Measurements from ENCODE around the gene MAP7D2.

Gene MAP7D2

DNA sequence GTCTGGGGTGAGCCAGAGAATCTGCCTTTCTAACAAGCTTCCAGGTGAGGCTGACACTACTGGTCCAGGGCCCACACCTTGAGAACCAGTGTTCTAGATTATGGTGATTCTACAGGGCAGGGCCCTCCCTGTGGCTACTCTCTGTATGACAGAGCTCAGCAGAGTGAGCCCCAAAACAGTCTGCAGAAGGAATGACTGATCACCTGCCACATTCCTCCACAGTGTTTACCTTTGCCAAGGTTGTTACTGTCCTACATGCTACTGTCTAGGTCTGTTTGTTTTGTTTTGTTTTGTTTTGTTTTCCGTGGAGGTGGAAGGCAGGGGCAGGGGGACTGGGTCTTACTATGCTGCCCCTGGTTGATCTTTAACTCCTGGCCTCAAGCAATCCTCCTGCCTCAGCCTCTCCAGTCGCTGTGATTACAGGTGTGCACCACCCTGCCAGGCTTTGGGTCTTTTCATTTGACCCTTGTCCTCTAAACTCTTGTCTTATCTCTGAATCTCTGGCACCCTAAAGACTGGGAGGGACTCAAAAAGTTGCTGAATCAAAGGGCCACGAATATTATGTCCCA lies 45.1 kb downstream of the MAP7D2 start:
- Histone ChIP-seq H3K4me1 (ENCODE audit: insufficient read depth, low read length) (peaks cover 12% of the 10 kb centered on the region; the same call in 1 of the 2 replicates), H3K9me3 (ENCODE audit: control insufficient read depth, insufficient read depth, low read length) (no peaks in the 10 kb centered on the region), H3K9ac (ENCODE audit: low read depth, low read length) (no peak overlapping the region), H3K36me3 (ENCODE audit: insufficient read depth, low read length) (no peaks in the 10 kb centered on the region)

DNA sequence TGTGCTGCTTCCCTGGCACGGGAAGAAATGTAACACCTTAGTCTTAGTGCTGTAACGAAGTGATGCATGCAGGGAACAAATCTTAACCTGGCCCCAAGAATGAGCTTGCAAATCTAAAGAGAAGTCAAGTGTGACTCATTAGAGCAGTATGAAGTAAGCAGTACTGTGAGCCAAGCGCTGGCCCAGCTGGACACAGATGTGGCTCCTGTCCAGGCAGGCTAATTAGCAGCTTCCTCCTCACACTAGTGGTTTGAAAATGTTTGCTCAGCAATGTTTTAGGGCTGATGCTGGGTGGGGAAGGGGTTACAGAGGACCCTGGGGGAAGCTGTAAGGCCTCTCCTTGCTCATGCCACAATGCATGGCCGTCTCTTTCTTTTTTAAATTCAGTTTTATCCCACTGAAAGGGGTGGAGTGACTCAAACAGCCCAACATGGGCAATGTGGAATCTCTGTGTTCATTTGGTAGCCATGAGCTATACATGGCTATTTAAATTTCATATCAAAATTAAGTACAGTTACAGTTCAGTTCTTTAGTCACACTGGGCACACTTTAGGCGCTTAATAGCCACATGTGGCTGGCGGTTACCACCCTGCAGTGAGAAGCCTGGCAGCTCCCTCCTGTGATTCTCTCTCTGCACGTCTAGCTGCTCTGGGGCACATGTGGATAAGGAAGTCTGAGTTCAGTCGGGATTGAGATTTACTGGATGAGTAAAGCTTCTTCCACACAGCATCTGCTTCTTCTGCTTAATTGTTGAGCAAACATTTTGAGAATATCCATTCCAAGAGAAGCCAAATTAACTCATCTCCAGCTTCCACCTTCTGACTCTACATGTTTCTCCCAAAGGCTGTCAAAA lies 48.8 kb downstream of the MAP7D2 start:
- H3K36me3 ChIP-seq (ENCODE audit: insufficient read depth, low read length) = no peaks in the 10 kb centered on the region
- H3K4me1 ChIP-seq (ENCODE audit: insufficient read depth, low read length) = peaks cover 12% of the 10 kb centered on the region; the same call in 1 of the 2 replicates
- no peaks in the 10 kb centered on the region for H3K9me3 ChIP-seq (ENCODE audit: control insufficient read depth, insufficient read depth, low read length)
- H3K9ac ChIP-seq (ENCODE audit: low read depth, low read length) = no peak overlapping the region

DNA sequence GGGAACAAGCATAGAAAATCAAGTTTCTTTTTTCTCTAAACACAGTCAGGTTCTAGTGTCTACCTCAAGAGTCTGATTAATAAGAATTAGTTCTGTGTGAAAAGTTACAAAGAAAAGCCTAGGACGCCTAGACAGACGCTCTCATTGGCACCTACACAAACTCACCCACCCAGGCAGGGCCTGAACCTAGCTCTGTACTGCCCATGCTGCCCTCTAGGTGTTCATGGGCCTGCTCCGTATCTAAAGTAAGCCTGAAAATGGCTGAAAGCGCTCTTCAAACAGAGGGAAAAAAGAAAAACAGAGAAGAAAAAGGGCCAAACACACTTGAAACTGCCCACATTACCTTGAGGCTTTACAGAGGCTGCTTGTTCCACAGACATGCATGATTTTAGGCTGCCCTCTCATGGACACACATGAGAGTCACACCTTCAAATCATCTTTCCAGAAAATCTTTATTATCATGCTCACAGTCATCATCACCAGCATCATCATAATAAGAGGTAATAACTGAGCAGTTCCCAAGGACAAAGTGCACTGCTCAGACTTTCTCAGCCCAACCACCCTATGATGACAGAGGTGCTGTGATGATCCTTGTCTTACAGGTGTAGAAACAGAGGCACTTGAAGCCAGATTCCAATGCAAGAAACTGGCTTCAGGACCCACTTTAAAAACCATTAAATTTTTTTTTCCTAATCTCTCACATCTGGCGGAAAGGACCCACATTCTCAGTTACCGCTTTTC lies 49.6 kb downstream of the MAP7D2 start:
- Histone ChIP-seq H3K36me3 (ENCODE audit: insufficient read depth, low read length) (no peaks in the 10 kb centered on the region), H3K4me1 (ENCODE audit: insufficient read depth, low read length) (peaks cover 12% of the 10 kb centered on the region; the same call in 1 of the 2 replicates), H3K9ac (ENCODE audit: low read depth, low read length) (no peak overlapping the region), H3K9me3 (ENCODE audit: control insufficient read depth, insufficient read depth, low read length) (no peaks in the 10 kb centered on the region)

DNA sequence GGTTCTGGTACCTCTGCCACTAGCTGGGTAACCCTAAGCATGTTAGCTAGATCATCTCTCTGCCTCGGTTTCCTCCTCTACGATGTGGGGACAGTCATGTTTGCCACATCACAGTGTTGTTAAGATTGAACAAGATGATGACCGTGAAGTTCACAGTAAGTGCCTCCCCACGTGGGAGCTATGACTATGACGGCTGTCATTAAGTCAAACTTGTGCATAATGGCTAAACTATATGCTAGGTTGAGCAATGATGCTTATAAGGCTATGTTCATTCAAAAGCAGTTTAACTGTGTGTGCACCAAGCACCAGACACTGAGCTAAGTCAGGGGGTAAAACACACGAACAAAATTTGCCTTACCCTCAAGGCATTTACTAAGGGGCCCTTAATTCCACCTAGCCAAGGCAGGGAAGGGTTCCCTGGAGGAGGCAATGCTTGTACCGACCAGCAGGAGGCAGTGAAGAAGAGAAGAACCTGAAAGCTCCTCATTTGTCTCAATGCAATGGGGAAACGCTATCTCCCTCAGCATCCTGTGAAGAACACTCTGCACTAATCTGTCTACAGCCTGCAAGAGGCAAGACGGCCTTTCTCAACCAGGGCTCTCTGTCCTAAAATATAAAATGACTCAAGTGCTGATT lies 52.9 kb downstream of the MAP7D2 start:
- H3K9ac ChIP-seq (ENCODE audit: low read depth, low read length) = no peak overlapping the region
- peaks cover 19% of the 10 kb centered on the region; the same call in 1 of the 2 replicates for H3K4me1 ChIP-seq (ENCODE audit: insufficient read depth, low read length)
- no peaks in the 10 kb centered on the region for H3K9me3 ChIP-seq (ENCODE audit: control insufficient read depth, insufficient read depth, low read length)
- H3K36me3 ChIP-seq (ENCODE audit: insufficient read depth, low read length) = no peaks in the 10 kb centered on the region

DNA sequence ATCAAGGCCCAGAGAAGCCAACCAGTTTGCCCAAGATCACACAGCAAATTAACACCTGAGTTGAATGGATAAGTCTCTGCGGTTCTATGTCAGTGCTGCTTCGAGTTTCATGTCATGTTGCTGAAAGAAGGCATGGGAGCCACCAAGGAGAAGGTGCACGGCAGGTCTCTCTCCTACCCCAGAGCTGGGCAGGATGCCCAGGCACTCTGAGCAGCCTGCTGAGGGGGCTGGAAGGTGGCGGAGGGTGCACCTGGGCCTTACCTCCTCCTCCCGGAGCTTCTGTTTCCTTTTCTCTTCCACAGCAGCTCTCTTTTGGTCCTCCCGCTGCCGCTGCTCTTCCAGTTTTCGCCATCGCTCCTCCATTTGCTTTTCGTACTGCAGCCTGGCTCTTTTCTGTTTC lies 53.6 kb downstream of the MAP7D2 start:
- no peaks in the 10 kb centered on the region for H3K36me3 ChIP-seq (ENCODE audit: insufficient read depth, low read length)
- no peaks in the 10 kb centered on the region for H3K9me3 ChIP-seq (ENCODE audit: control insufficient read depth, insufficient read depth, low read length)
- H3K9ac ChIP-seq (ENCODE audit: low read depth, low read length) = no peak overlapping the region
- peaks cover 16% of the 10 kb centered on the region; the same call in 1 of the 2 replicates for H3K4me1 ChIP-seq (ENCODE audit: insufficient read depth, low read length)

DNA sequence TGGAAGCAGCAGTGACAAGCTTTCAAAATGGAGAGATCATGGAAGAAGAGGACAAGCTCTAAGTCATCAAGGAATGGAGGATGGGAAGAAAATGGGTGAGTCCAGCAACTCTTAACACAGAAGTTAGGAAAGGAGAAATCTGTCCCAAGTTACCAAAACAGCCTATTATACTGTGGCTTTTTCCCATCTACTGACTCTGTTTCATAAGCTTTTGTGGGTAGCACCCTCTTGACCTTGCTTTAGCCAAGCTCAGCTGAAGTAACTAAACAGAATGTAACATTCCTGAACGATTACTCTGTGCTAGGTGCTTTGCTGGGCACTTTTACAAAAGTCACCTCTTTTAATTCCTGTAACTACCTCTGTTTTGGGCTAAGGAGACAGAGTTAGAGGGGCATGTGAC lies 54.9 kb downstream of the MAP7D2 start:
- Histone ChIP-seq H3K9ac (ENCODE audit: low read depth, low read length) (no peak overlapping the region), H3K36me3 (ENCODE audit: insufficient read depth, low read length) (no peaks in the 10 kb centered on the region), H3K4me1 (ENCODE audit: insufficient read depth, low read length) (peaks cover 7% of the 10 kb centered on the region; the same call in 1 of the 2 replicates), H3K9me3 (ENCODE audit: control insufficient read depth, insufficient read depth, low read length) (no peaks in the 10 kb centered on the region)

DNA sequence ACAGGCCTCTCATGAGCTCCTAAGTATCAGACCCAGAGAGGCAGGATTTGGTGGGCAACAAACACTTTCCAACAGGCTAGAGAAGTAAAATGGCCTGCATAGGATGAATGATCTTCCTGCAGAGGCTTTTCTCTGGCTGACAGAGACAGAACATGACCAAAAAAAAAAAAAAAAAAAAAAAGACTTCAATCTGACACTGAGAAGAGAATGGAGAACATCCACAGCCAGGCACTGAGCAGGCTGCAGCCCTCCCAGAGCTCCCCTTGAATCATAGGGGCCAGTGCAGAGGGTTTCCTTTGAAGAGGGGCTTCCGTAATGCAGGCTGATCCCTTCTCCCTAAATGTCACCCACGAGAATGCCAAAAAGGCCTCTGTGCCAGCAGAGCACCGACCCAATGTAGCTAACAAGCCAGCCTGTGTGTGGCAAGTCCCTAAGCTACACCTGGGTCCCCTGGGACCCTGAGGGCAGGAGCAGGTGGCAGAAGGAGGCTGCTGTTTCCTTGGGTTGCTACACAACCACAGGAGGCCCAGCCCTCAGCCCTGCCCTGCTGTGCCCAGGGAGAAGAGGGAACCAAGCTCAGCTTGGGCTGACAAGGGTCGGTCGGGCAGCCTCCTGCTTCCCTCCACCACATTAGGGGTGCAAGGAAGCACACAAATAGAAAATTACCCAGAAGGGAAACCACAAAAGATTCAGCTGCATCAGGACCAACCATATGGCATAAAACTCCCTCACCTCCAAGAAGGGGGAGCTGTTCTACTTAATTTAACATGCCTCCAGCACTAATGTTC lies 55.6 kb downstream of the MAP7D2 start:
- Histone ChIP-seq H3K4me1 (ENCODE audit: insufficient read depth, low read length) (peaks cover 7% of the 10 kb centered on the region; the same call in 1 of the 2 replicates), H3K9ac (ENCODE audit: low read depth, low read length) (no peak overlapping the region)

DNA sequence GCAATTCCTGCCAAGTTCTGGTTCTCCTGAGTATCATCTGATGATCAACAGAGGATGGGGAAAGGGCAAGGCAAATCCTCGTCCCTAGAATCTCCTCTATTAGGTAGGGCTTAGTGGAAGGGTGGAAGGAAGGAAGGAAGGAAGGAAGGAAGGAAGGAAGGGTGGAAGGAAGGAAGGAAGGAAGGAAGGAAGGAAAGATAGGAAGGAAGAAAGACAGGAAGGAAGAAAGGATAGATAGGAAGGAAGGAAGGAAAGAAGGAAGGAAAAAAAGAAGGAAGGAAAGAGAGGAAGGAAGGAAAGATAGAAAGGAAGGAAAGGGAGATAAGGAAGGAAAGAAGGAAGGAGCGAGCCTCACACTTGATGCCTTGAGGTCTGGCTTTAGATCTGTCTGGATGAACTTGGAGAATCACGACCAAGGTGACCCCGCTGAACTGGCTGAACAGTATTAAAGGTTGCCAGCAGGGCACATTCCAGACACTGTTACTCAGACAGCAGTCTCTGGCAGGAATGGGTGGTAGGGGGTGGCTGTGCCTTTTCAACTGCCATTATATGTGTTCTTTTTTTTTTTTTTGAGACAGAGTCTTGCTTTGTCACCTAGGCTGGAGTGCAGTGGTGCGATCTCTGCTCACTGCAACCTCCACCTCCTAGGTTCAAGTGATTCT lies 57.1 kb downstream of the MAP7D2 start:
- no peak overlapping the region for H3K9ac ChIP-seq (ENCODE audit: low read depth, low read length)
- H3K4me1 ChIP-seq (ENCODE audit: insufficient read depth, low read length) = peaks cover 7% of the 10 kb centered on the region; the same call in 1 of the 2 replicates
- H3K9me3 ChIP-seq (ENCODE audit: control insufficient read depth, insufficient read depth, low read length) = no peaks in the 10 kb centered on the region

More for the DNA sequence above, 55.6 kb downstream of the MAP7D2 start:
- H3K36me3 ChIP-seq (ENCODE audit: insufficient read depth, low read length) = no peaks in the 10 kb centered on the region
- no peaks in the 10 kb centered on the region for H3K9me3 ChIP-seq (ENCODE audit: control insufficient read depth, insufficient read depth, low read length)

DNA sequence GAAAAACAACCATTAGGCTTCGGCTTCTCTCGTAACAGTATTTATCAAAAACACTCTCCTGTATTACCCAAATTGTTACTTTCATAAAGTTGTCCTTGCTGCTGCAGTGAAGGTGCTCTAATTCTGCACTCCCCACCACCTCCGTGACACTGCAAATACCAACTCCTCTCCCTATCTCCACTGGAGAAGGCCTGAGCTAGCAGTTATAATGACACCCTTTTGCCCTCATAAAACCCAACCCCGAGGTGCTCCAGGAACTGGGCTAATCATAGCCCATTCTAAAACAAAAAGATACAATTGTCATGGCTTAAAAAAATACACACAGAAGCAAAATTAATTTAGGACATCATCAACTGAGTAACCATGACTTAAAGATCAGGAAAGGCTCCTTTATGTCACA lies 59.2 kb downstream of the MAP7D2 start:
- Histone ChIP-seq H3K9ac (ENCODE audit: low read depth, low read length) (no peak overlapping the region), H3K36me3 (ENCODE audit: insufficient read depth, low read length) (no peaks in the 10 kb centered on the region), H3K9me3 (ENCODE audit: control insufficient read depth, insufficient read depth, low read length) (no peaks in the 10 kb centered on the region), H3K4me1 (ENCODE audit: insufficient read depth, low read length) (peaks cover 7% of the 10 kb centered on the region; the same call in 1 of the 2 replicates)

More for the DNA sequence above, 57.1 kb downstream of the MAP7D2 start:
- H3K36me3 ChIP-seq (ENCODE audit: insufficient read depth, low read length) = no peaks in the 10 kb centered on the region

DNA sequence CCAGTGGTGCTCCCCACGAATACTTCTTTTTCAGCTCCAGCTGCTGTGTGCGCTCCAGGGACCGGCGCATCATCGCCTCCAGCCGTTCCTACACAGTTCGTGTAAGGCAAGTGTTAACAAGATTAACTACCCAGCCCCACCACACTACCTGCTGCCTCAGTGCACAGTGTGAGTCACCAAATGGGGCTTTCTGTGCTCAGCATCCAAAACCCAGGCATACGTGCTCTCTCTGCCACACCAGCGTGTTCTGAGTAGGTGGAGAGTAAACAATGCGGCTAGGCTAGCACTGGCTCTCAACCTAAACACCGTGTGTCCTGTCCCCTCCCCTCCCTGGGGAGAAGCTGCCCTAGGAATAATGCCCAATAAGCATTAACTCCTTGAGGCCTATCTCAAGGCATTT lies 60.0 kb downstream of the MAP7D2 start:
- no peak overlapping the region for H3K9ac ChIP-seq (ENCODE audit: low read depth, low read length)
- H3K9me3 ChIP-seq (ENCODE audit: control insufficient read depth, insufficient read depth, low read length) = no peaks in the 10 kb centered on the region
- no peaks in the 10 kb centered on the region for H3K36me3 ChIP-seq (ENCODE audit: insufficient read depth, low read length)
- peaks cover 7% of the 10 kb centered on the region; the same call in 1 of the 2 replicates for H3K4me1 ChIP-seq (ENCODE audit: insufficient read depth, low read length)

DNA sequence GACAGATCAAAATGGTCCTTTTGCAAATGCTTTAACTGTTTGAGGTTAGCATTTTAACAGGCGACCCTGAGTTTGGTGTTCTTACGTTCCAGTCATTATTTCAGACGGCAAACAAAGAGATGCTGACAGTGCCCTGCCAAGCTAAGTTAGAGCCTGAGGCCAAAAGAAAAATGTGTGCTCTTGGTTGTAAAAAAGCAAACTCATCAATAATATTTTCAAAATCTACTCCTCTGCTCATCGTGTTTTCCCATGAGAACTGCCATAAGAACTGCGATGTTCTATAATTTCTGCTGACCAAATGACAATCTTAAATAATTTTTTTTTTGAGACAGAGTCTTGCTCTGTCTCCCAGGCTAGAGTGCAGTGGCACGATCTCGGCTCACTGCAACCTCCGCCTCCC lies 63.2 kb downstream of the MAP7D2 start:
- Histone ChIP-seq H3K36me3 (ENCODE audit: insufficient read depth, low read length) (no peaks in the 10 kb centered on the region), H3K9ac (ENCODE audit: low read depth, low read length) (no peak overlapping the region)

DNA sequence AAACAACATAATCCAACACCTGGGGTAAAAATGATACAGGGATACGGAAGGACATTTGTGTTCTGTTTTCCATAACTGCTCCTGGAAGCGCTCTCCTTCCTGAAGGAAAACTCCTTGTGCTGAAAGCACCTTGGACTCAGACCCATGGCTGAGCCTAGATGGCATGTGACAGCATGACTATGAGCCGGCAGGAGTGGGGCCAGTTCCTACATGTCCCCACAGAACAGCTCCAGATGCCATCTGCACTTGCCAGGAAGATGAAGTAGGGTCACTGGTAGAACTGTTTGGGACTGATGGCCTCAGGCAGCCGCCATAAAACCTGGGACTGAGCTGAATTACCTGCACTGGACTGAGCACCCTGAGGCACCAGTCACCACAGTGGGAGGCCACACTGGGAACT lies 69.8 kb downstream of the MAP7D2 start:
- no peaks in the 10 kb centered on the region for H3K4me1 ChIP-seq (ENCODE audit: insufficient read depth, low read length)
- H3K9me3 ChIP-seq (ENCODE audit: control insufficient read depth, insufficient read depth, low read length) = no peaks in the 10 kb centered on the region
- H3K9ac ChIP-seq (ENCODE audit: low read depth, low read length) = no peak overlapping the region
- no peaks in the 10 kb centered on the region for H3K36me3 ChIP-seq (ENCODE audit: insufficient read depth, low read length)

More for the DNA sequence above, 63.2 kb downstream of the MAP7D2 start:
- H3K9me3 ChIP-seq (ENCODE audit: control insufficient read depth, insufficient read depth, low read length) = no peaks in the 10 kb centered on the region
- H3K4me1 ChIP-seq (ENCODE audit: insufficient read depth, low read length) = no peaks in the 10 kb centered on the region; the same call in 1 of the 2 replicates

DNA sequence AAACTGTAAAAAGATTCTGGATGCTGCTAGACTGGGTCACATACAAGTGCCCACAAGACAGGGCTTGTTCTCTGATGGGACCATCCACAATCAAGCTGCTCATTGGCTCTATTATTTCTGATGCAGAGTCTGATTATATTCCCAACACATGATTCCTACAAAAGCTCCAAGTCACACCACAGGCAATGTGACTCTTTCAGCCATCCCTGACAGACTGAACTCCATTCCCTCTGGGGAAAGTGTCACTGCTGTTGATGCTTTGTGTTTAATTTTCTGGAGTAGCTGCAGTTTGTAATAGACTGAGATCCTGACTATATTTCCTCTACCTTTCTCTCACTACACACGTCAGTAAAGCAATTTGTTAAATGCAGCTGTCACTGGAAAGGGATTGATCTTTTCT lies 70.5 kb downstream of the MAP7D2 start:
- no peak overlapping the region for H3K9ac ChIP-seq (ENCODE audit: low read depth, low read length)
- no peaks in the 10 kb centered on the region for H3K9me3 ChIP-seq (ENCODE audit: control insufficient read depth, insufficient read depth, low read length)
- no peaks in the 10 kb centered on the region for H3K4me1 ChIP-seq (ENCODE audit: insufficient read depth, low read length)
- H3K36me3 ChIP-seq (ENCODE audit: insufficient read depth, low read length) = no peaks in the 10 kb centered on the region

Measured in ES-I3 (cell line).